Natural killer cell (primary cell): ENCODE data around the gene ALDH1A2. TPM values are rescaled to one million over a fixed set of nuclear protein-coding genes. Genes with fewer than 3 reads are reported as not detected.
"Not testable (repeated sequence)": the region's sequence is repeated elsewhere in the genome, so short reads cannot be mapped to it uniquely, and the experiment has no call there.

Experiments used
- ATAC-seq, 3 donors: fragments of 150-1000 bp in 2 of 3; fragments of 200-7000 bp in 1 of 3; cut with Tn5 transposase; 1 replicate in 1 of 3; 2 replicates in 2 of 3; pipeline ENCODE4 v1.10.0; 2021; ENCODE audit warnings: mild to moderate bottlenecking in 2 of 3, moderate library complexity in 2 of 3
- DNase-seq, 2 donors: peaks; one replicate each; pipeline versions ENCODE4 v3.0.0 to v3.0.0-alpha.2; 2013 to 2021; ENCODE audit warnings: mixed read lengths in 1 of 2
- H3K27ac ChIP-seq: one replicate; pipeline ENCODE4 v1.5.1; 2013; ENCODE audit warnings: mild to moderate bottlenecking, low read length
- H3K27me3 ChIP-seq: one replicate; pipeline ENCODE4 v1.6.1; 2013; ENCODE audit warnings: low read length; ENCODE audit not compliant: control insufficient read depth, insufficient read depth
- H3K36me3 ChIP-seq: one replicate; pipeline ENCODE4 v1.6.1; 2013; ENCODE audit warnings: low read length; ENCODE audit not compliant: control insufficient read depth, insufficient read depth
- H3K4me1 ChIP-seq: one replicate; pipeline ENCODE4 v1.6.1; 2013; ENCODE audit warnings: low read length; ENCODE audit not compliant: control insufficient read depth, insufficient read depth
- H3K4me3 ChIP-seq: one replicate; pipeline ENCODE4 v1.5.1; 2013; ENCODE audit warnings: low read length
- H3K9me3 ChIP-seq: one replicate; pipeline ENCODE4 v1.6.1; 2013; ENCODE audit warnings: low read length; ENCODE audit not compliant: control insufficient read depth, insufficient read depth
- H3K27ac Mint-ChIP-seq, 2 donors: one replicate each; pipeline ENCODE4 v1.8.0; 2022; ENCODE audit warnings: mild to moderate bottlenecking in 2 of 2, mixed read lengths in 2 of 2, moderate library complexity in 1 of 2
- H3K27me3 Mint-ChIP-seq, 2 donors: one replicate each; pipeline ENCODE4 v1.8.0; 2022; ENCODE audit warnings: low read depth in 2 of 2, mixed read lengths in 2 of 2
- H3K36me3 Mint-ChIP-seq: one replicate; pipeline ENCODE4 v1.8.0; 2022; ENCODE audit warnings: mixed read lengths
- H3K4me1 Mint-ChIP-seq, 2 donors: one replicate each; pipeline ENCODE4 v1.8.0; 2022; ENCODE audit warnings: mixed read lengths in 2 of 2
- H3K4me3 Mint-ChIP-seq: one replicate; pipeline ENCODE4 v1.8.0; 2022; ENCODE audit warnings: mild to moderate bottlenecking, moderate library complexity, mixed read lengths
- H3K9me3 Mint-ChIP-seq, 2 donors: one replicate each; pipeline ENCODE4 v1.8.0; 2022; ENCODE audit warnings: mixed read lengths in 2 of 2
- CTCF ChIP-seq: fragments of 200-600 bp; IDR thresholded peaks from one replicate; pipeline ENCODE4 v1.8.0; 2022; ENCODE audit warnings: antibody characterized with exemption
- WGBS: methylation state at CpG from one replicate; pipeline ENCODE4 v1.1.7; 2013; ENCODE audit warnings: missing lambda C conversion rate; ENCODE audit not compliant: insufficient coverage; 5-methylcytosine and 5-hydroxymethylcytosine counted together
- intact Hi-C: fragments of 100-400 bp; cut with micrococcal nuclease; formaldehyde crosslinking; loops from one replicate; pipeline ENCODE4 v1.14.2; 2022
- total RNA-seq, 4 donors: library from RNA; stranded (reverse); fragments of 120-200 nt in 1 of 4; gene quantifications; one replicate each; pipeline versions ENCODE4 v1.2.3 to v1.2.4, GENCODE V29; 2013 to 2022

Gene ALDH1A2
- total RNA-seq, 3 donors from 2014 or later (not counting 1 experiment from before 2014, with no cell fraction given), result 0.73 to 3.6 (median 2.8) TPM

DNA sequence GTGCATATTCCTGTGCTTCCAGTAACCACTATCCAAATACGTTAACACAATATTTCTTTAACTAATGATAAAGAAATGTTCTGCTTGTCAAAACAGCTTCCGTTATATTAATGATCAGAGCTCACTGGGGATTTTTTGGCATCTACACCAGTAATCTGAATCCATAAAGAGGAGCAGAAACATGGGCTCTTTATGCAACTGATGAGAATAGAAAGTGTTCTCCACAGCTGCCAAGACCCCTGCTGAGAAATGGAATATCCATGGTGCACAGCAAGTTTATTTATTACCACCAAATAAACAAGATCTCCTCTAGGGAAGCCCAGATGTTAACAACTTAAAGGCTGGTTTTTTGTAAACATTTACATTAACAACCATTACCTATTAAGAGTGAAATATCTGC lies 54.5 kb downstream of the ALDH1A2 start:
- no peak for DNase-seq
- peaks cover 2% of the 10 kb centered on the region for H3K27me3 ChIP-seq
- no peak overlapping the region for H3K4me3 ChIP-seq
- WGBS, result 93% methylated on average over 2 of the region's 2 CpGs
- H3K9me3 Mint-ChIP-seq, result no peaks in the 10 kb centered on the region
- TF ChIP-seq CTCF, result no peak
- no peak overlapping the region for H3K27ac Mint-ChIP-seq
- no peaks in the 10 kb centered on the region for H3K36me3 Mint-ChIP-seq
- no peaks in the 10 kb centered on the region for H3K36me3 ChIP-seq
- no peak for ATAC-seq
- H3K4me1 Mint-ChIP-seq, result no peaks in the 10 kb centered on the region
- intact Hi-C loops, result no loop called here
- H3K27me3 Mint-ChIP-seq, result peaks cover 11 to 74% of the 10 kb centered on the region in 2 donors
- no peak overlapping the region for H3K27ac ChIP-seq
- no peaks in the 10 kb centered on the region for H3K4me1 ChIP-seq
- no peaks in the 10 kb centered on the region for H3K9me3 ChIP-seq
- H3K4me3 Mint-ChIP-seq, result no peak overlapping the region

GRCh38 chr15:58003810-58004209 lies 61.7 kb downstream of the ALDH1A2 start:
- Mint-ChIP-seq H3K4me3 (no peak overlapping the region), H3K27ac (no peak overlapping the region), H3K27me3 (peaks cover 27 to 50% of the 10 kb centered on the region in 2 donors), H3K9me3 (peaks cover 0 to 2% of the 10 kb centered on the region in 2 donors), H3K4me1 (no peaks in the 10 kb centered on the region), H3K36me3 (no peaks in the 10 kb centered on the region)
- no peaks in the 10 kb centered on the region for H3K36me3 ChIP-seq
- no peak for DNase-seq
- ATAC-seq, result no peak
- H3K9me3 ChIP-seq, result no peaks in the 10 kb centered on the region
- intact Hi-C loops, result no loop called here
- no peak for TF ChIP-seq CTCF
- peaks cover 4% of the 10 kb centered on the region for H3K27me3 ChIP-seq
- H3K4me3 ChIP-seq, result no peak overlapping the region
- no peaks in the 10 kb centered on the region for H3K4me1 ChIP-seq
- H3K27ac ChIP-seq, result no peak overlapping the region
- 90% methylated on average over 2 of the region's 3 CpGs for WGBS

GRCh38 chr15:58002338-58003126 lies 63.0 kb downstream of the ALDH1A2 start:
- no peak overlapping the region for H3K4me3 ChIP-seq
- Mint-ChIP-seq H3K4me1 (no peaks in the 10 kb centered on the region), H3K9me3 (peaks cover 0 to 2% of the 10 kb centered on the region in 2 donors), H3K27ac (no peak overlapping the region), H3K4me3 (no peak overlapping the region), H3K36me3 (no peaks in the 10 kb centered on the region), H3K27me3 (peaks cover 34 to 43% of the 10 kb centered on the region in 2 donors)
- DNase-seq (no peak), ATAC-seq (no peak)
- no peaks in the 10 kb centered on the region for H3K36me3 ChIP-seq
- intact Hi-C loops, result no loop called here
- 96% methylated on average over 2 of the region's 6 CpGs for whole genome bisulfite sequencing
- no peaks in the 10 kb centered on the region for H3K9me3 ChIP-seq
- no peak for TF ChIP-seq CTCF
- H3K27me3 ChIP-seq, result peaks cover 4% of the 10 kb centered on the region
- H3K27ac ChIP-seq, result no peak overlapping the region
- H3K4me1 ChIP-seq, result no peaks in the 10 kb centered on the region

DNA sequence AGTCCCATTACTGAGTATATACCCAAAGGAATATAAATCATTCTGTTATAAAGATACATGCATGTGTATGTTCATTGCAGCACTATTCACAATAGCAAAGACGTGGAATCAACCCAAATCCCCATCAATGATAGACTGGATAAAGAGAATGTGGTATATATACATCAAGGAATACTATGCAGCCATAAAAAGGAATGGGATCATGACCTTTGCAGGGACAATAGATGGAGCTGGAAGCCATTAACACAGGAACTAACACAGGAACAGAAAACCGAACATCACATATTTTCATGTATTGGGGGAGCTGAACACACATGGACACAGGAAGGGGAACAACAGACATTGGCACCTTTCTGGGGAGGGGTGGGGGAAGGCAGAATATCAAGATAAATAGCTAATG lies 65.8 kb downstream of the ALDH1A2 start:
- H3K27ac ChIP-seq, H3K4me1 Mint-ChIP-seq, H3K27ac Mint-ChIP-seq, H3K4me1 ChIP-seq, H3K36me3 Mint-ChIP-seq, ATAC-seq, H3K36me3 ChIP-seq, H3K4me3 ChIP-seq, H3K9me3 Mint-ChIP-seq, H3K27me3 ChIP-seq, H3K4me3 Mint-ChIP-seq, intact Hi-C loops, DNase-seq, H3K9me3 ChIP-seq: not testable (repeated sequence)
- 100% methylated on average over 1 of the region's 2 CpGs for WGBS
- peaks cover 32 to 44% of the 10 kb centered on the region in 2 donors for H3K27me3 Mint-ChIP-seq
